ENCODE measurements around the gene UPK3BL2.
"Not testable (repeated sequence)": the region's sequence is repeated elsewhere in the genome, so short reads cannot be mapped to it uniquely, and the experiment has no call there.

- TF ChIP-seq NFRKB (IDR thresholded peaks at IDR 0.05); TARDBP (IDR thresholded peaks at IDR 0.05); FOXM1 (IDR thresholded peaks at IDR 0.05; ENCODE audit: borderline replicate concordance); ARNT (IDR thresholded peaks at IDR 0.05); SP1 (IDR thresholded peaks at IDR 0.05); L3MBTL2 (conservative IDR thresholded peaks at IDR 0.05); FOXA1 (IDR thresholded peaks at IDR 0.05); ZNF384 (IDR thresholded peaks at IDR 0.05): not testable (repeated sequence)
- TF ChIP-seq, protein P1, sequence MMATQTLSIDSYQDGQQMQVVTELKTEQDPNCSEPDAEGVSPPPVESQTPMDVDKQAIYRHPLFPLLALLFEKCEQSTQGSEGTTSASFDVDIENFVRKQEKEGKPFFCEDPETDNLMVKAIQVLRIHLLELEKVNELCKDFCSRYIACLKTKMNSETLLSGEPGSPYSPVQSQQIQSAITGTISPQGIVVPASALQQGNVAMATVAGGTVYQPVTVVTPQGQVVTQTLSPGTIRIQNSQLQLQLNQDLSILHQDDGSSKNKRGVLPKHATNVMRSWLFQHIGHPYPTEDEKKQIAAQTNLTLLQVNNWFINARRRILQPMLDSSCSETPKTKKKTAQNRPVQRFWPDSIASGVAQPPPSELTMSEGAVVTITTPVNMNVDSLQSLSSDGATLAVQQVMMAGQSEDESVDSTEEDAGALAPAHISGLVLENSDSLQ (IDR thresholded peaks at IDR 0.05), result not testable (repeated sequence)
Observed at GRCh38 chr7:102493220-102493935, 50.1 kb downstream of the UPK3BL2 start.

All from HEK293T (cell line).